Measurements from ENCODE around the gene POU6F1. TPM values are rescaled to one million over a fixed set of nuclear protein-coding genes. Genes with fewer than 3 reads are reported as not detected.

The POU6F1 gene
- polyA plus RNA-seq, 3 donors: 0.65 to 5.2 TPM; not detected in 1

GRCh38 chr12:51205350-51205749 lies 12.5 kb downstream of the POU6F1 start:
- Histone ChIP-seq H3K27me3 (ENCODE audit: control insufficient read depth in 2 of 2, insufficient read depth in 2 of 2, low read length in 2 of 2) (no peaks in the 10 kb centered on the region), H2AFZ (ENCODE audit: insufficient read depth, low read depth, low read length, poor library complexity, severe bottlenecking) (no peak overlapping the region), H3K9me3 (replicated peaks in 1 of 2; ENCODE audit: control insufficient read depth in 1 of 2, insufficient read depth in 1 of 2, low read length in 2 of 2) (no peaks in the 10 kb centered on the region), H3K4me1 (ENCODE audit: control insufficient read depth in 1 of 2, insufficient read depth in 2 of 2, low read length in 2 of 2) (no peaks in the 10 kb centered on the region), H3K4me3 (replicated peaks in 1 of 3; ENCODE audit: low read depth in 2 of 3, low read length in 3 of 3) (no peak overlapping the region), H4K20me1 (ENCODE audit: insufficient read depth, low read length) (no peaks in the 10 kb centered on the region), H3K4me2 (replicated peaks; ENCODE audit: extremely low read depth, low read length, poor library complexity, severe bottlenecking) (no peak overlapping the region), H3K36me3 (replicated peaks in 1 of 2; ENCODE audit: control insufficient read depth in 1 of 2, insufficient read depth in 2 of 2, low read length in 2 of 2) (no peaks in the 10 kb centered on the region), H3K9ac (ENCODE audit: insufficient read depth, low read length, poor library complexity, severe bottlenecking) (no peak overlapping the region), H3K27ac (ENCODE audit: low read depth in 1 of 2, low read length in 2 of 2) (no peak overlapping the region), H3K79me2 (ENCODE audit: insufficient read depth, low read length) (no peaks in the 10 kb centered on the region)
- intact Hi-C loops (cut with micrococcal nuclease): no loop called here
- DNase-seq: no peak
- no peaks in the 10 kb centered on the region for H3K36me3 Mint-ChIP-seq
- H3K4me3 Mint-ChIP-seq: no peak overlapping the region
- 96% methylated on average over 6 of the region's 6 CpGs for WGBS (ENCODE audit: insufficient coverage)
- peaks cover 0 to 3% (median 0%) of the 10 kb centered on the region in 7 donors for H3K9me3 Mint-ChIP-seq
- no peak overlapping the region for H3K27ac Mint-ChIP-seq
- H3K27me3 Mint-ChIP-seq (ENCODE audit: low read depth in 3 of 3): peaks cover 0 to 3% (median 0%) of the 10 kb centered on the region in 3 donors
- TF ChIP-seq, protein P1, sequence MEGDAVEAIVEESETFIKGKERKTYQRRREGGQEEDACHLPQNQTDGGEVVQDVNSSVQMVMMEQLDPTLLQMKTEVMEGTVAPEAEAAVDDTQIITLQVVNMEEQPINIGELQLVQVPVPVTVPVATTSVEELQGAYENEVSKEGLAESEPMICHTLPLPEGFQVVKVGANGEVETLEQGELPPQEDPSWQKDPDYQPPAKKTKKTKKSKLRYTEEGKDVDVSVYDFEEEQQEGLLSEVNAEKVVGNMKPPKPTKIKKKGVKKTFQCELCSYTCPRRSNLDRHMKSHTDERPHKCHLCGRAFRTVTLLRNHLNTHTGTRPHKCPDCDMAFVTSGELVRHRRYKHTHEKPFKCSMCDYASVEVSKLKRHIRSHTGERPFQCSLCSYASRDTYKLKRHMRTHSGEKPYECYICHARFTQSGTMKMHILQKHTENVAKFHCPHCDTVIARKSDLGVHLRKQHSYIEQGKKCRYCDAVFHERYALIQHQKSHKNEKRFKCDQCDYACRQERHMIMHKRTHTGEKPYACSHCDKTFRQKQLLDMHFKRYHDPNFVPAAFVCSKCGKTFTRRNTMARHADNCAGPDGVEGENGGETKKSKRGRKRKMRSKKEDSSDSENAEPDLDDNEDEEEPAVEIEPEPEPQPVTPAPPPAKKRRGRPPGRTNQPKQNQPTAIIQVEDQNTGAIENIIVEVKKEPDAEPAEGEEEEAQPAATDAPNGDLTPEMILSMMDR (IDR thresholded peaks at IDR 0.05): no peak
- no peaks in the 10 kb centered on the region for H3K4me1 Mint-ChIP-seq

DNA sequence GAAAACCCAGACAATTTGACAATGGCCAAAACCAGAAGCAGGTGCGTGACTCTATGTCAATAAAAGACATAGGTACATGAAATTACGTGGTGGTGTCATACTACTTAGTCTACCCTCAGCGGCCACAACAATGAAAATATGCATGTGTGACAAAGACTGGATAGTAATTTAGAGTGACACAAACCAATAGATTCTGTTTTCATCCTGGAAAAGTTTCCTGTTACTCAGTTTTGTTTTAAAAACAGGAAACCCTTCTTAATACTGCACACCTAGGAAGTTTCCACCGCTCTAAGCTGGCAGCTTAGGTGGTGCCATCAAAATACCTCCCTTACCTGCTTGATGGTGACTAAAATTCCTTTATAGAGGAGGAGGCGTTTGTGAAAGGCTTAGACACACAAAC lies 15.1 kb downstream of the POU6F1 start:
- DNase-seq: no peak
- Histone ChIP-seq H3K9me3 (replicated peaks in 1 of 2; ENCODE audit: control insufficient read depth in 1 of 2, insufficient read depth in 1 of 2, low read length in 2 of 2) (no peaks in the 10 kb centered on the region), H3K79me2 (ENCODE audit: insufficient read depth, low read length) (no peaks in the 10 kb centered on the region), H4K20me1 (ENCODE audit: insufficient read depth, low read length) (no peaks in the 10 kb centered on the region), H3K4me1 (ENCODE audit: control insufficient read depth in 1 of 2, insufficient read depth in 2 of 2, low read length in 2 of 2) (peaks cover 14 to 16% of the 10 kb centered on the region in 2 donors), H3K36me3 (replicated peaks in 1 of 2; ENCODE audit: control insufficient read depth in 1 of 2, insufficient read depth in 2 of 2, low read length in 2 of 2) (no peaks in the 10 kb centered on the region), H3K27me3 (ENCODE audit: control insufficient read depth in 2 of 2, insufficient read depth in 2 of 2, low read length in 2 of 2) (no peaks in the 10 kb centered on the region), H3K9ac (ENCODE audit: insufficient read depth, low read length, poor library complexity, severe bottlenecking) (no peak overlapping the region), H3K27ac (ENCODE audit: low read depth in 1 of 2, low read length in 2 of 2) (no peak overlapping the region), H2AFZ (ENCODE audit: insufficient read depth, low read depth, low read length, poor library complexity, severe bottlenecking) (no peak overlapping the region), H3K4me3 (replicated peaks in 1 of 3; ENCODE audit: low read depth in 2 of 3, low read length in 3 of 3) (no peak overlapping the region), H3K4me2 (replicated peaks; ENCODE audit: extremely low read depth, low read length, poor library complexity, severe bottlenecking) (no peak overlapping the region)
- Mint-ChIP-seq H3K27me3 (ENCODE audit: low read depth in 3 of 3) (peaks cover 0 to 1% (median 1%) of the 10 kb centered on the region in 3 donors), H3K36me3 (peaks cover 0 to 4% of the 10 kb centered on the region in 2 donors), H3K9me3 (no peaks in the 10 kb centered on the region), H3K27ac (peak overlapping the region in 2 of 7 donors; percentile 2 to 20), H3K4me3 (no peak overlapping the region), H3K4me1 (peaks cover 17% of the 10 kb centered on the region)
- WGBS (ENCODE audit: insufficient coverage): 100% methylated on average over 1 of the region's 5 CpGs
- TF ChIP-seq, protein P1 (IDR thresholded peaks at IDR 0.05): no peak
- intact Hi-C loops (cut with micrococcal nuclease): no loop called here

Data from CD14-positive monocyte (primary cell).